ENCODE results near the gene SPINK6. TPM values are rescaled to one million over a fixed set of nuclear protein-coding genes. Genes with fewer than 3 reads are reported as not detected.

SPINK6 gene
- total and polyA plus RNA-seq, 2 of the 4 experiments (the other 2 are of a cell fraction) = not detected

DNA sequence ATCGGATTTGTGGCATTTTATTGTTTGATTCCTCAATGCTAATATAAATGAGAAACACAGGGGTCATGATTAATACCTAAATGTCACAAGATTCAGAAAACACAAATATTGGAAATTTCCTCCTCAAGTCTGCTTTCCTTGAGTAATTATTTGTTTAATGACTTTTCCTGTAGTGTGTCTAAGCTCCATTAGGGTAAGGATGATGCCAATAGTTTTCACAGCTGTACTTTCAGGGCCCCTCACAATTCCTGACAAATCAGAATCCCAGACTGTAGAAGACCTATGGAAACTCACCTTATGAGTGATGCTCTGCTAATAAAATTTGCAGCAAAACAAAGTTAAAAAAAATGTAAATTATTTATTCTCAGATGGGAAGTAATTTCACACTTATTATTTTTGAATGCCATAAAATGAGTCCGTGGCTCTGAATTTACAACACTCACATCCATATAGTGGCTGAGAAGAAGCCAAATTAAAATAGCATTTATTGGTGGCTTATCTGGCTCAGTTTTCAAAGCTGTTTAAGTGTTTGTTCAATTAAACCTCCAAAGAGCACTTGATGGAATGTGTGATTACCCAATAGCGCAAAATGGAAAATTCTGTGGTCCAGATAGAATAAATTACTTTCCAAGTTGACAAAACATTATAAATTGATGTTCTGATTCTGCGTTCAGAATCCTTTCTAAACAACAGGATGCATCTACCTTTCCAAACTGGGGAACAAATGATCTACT, 36.1 kb upstream of the SPINK6 start:
- H3K9me3 ChIP-seq (ENCODE audit: control insufficient read depth, insufficient read depth, low read length) = no peaks in the 10 kb centered on the region

More for the DNA sequence above, 36.1 kb upstream of the SPINK6 start:
- H2BK15ac ChIP-seq (ENCODE audit: low read depth, low read length) = no peak overlapping the region
- no peak for DNase-seq
- no peak overlapping the region for H3K4ac ChIP-seq (ENCODE audit: low read depth, low read length)
- TF ChIP-seq NFE2L2 (IDR thresholded peaks at IDR 0.05; ENCODE audit: low read depth, low read length) (no peak), SMC3 (IDR thresholded peaks at IDR 0.05; ENCODE audit: low read depth, low read length) (no peak), CEBPB (IDR thresholded peaks at IDR 0.05; ENCODE audit: low read depth, low read length) (no peak), POLR2A (IDR thresholded peaks at IDR 0.05; ENCODE audit: low read depth, low read length) (no peak)
- TF ChIP-seq, protein P1, sequence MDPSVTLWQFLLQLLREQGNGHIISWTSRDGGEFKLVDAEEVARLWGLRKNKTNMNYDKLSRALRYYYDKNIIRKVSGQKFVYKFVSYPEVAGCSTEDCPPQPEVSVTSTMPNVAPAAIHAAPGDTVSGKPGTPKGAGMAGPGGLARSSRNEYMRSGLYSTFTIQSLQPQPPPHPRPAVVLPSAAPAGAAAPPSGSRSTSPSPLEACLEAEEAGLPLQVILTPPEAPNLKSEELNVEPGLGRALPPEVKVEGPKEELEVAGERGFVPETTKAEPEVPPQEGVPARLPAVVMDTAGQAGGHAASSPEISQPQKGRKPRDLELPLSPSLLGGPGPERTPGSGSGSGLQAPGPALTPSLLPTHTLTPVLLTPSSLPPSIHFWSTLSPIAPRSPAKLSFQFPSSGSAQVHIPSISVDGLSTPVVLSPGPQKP (IDR thresholded peaks at IDR 0.05; ENCODE audit: borderline replicate concordance, low read depth, low read length) = no peak
- no peak overlapping the region for H3K27ac ChIP-seq (ENCODE audit: insufficient read depth, low read length)
- no peaks in the 10 kb centered on the region for H3K27me3 ChIP-seq (ENCODE audit: control insufficient read depth, insufficient read depth, low read length)
- no peak overlapping the region for H2BK120ac ChIP-seq (ENCODE audit: low read depth, low read length)
- no peak for ATAC-seq (ENCODE audit: low read depth)
- no peaks in the 10 kb centered on the region for H3K79me1 ChIP-seq (ENCODE audit: low read depth in 1 of 2, low read length in 2 of 2)
- no peaks in the 10 kb centered on the region for H3K36me3 ChIP-seq (ENCODE audit: control insufficient read depth, insufficient read depth, low read length)
- H4K20me1 ChIP-seq (ENCODE audit: insufficient read depth, low read length) = no peaks in the 10 kb centered on the region
- no CpG with 5 or more reads among the region's 4 CpGs for WGBS, 2 experiments (ENCODE audit: extremely low coverage in 2 of 2, insufficient read length in 1 of 2)
- H4K8ac ChIP-seq (ENCODE audit: low read depth in 2 of 2, low read length in 2 of 2) = no peak overlapping the region
- no peak overlapping the region for H3K14ac ChIP-seq (replicated peaks; ENCODE audit: low read depth, low read length)
- no peak overlapping the region for H3K23ac ChIP-seq (ENCODE audit: low read depth, low read length)
- H4K5ac ChIP-seq (ENCODE audit: low read depth, low read length) = no peak overlapping the region
- no peak overlapping the region for H3K9ac ChIP-seq (ENCODE audit: low read depth, low read length)
- H3K4me3 ChIP-seq (ENCODE audit: insufficient read depth, low read depth, low read length) = no peak overlapping the region
- in situ Hi-C loops (cut with MboI; ENCODE audit: low sequenced_read_pairs) = no loop called here
- dilution Hi-C loops (cut with HindIII; ENCODE audit: low sequenced_read_pairs, unreplicated experiment) = no loop called here
- no peak overlapping the region for H2BK5ac ChIP-seq (ENCODE audit: low read depth, low read length, poor library complexity, severe bottlenecking)
- H4K91ac ChIP-seq (ENCODE audit: insufficient read depth, low read depth, low read length) = no peak overlapping the region
- H3K9me1 ChIP-seq (ENCODE audit: insufficient read depth, low read length) = no peaks in the 10 kb centered on the region
- no peak overlapping the region for H3K4me2 ChIP-seq (ENCODE audit: low read depth, low read length)
- no TSS peak for BruUV-seq (replicated peaks)
- H2BK20ac ChIP-seq (ENCODE audit: low read depth, low read length) = no peak overlapping the region
- H2AK9ac ChIP-seq (replicated peaks; ENCODE audit: low read depth, low read length, poor library complexity) = no peak overlapping the region
- no peak overlapping the region for H3K56ac ChIP-seq (ENCODE audit: extremely low read depth, insufficient read depth, low read length)
- intact Hi-C loops (cut with micrococcal nuclease) = no loop called here
- ChIA-PET POLR2A (ENCODE audit: unreplicated experiment) (no interaction called here), CTCF (interaction anchor here (1.0 kb wide), 1 partner anchor 567 kb away, joined by 4 read pairs; no protein-coding TSS in a partner anchor)
- no peaks in the 10 kb centered on the region for H3K4me1 ChIP-seq (ENCODE audit: control insufficient read depth, insufficient read depth, low read length)
- H3K18ac ChIP-seq (ENCODE audit: low read depth, low read length) = no peak overlapping the region
- no peak overlapping the region for H2AFZ ChIP-seq (replicated peaks; ENCODE audit: low read length, poor library complexity)
- no peak overlapping the region for H2AK5ac ChIP-seq (ENCODE audit: low read depth, low read length)

Data from IMR-90 (cell line).